Measurements from ENCODE around the gene CATSPER1.

DNA sequence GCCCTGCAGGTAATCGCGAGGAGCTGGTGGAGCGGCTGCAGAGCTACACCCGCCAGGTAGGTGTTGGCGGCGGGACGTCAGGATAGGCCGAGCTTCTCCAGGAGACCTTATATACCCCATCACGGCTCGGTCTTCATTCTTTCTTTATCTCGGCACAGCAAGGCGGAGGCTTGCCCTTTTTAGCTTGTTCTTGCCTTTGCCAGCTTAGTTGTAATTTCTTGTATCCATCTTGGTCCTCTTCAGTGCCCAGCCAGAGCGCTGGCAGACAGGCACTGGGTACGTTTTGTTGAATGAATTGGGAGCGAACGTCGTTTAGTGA, 26.3 kb upstream of the CATSPER1 start:
- TF ChIP-seq, protein P1, sequence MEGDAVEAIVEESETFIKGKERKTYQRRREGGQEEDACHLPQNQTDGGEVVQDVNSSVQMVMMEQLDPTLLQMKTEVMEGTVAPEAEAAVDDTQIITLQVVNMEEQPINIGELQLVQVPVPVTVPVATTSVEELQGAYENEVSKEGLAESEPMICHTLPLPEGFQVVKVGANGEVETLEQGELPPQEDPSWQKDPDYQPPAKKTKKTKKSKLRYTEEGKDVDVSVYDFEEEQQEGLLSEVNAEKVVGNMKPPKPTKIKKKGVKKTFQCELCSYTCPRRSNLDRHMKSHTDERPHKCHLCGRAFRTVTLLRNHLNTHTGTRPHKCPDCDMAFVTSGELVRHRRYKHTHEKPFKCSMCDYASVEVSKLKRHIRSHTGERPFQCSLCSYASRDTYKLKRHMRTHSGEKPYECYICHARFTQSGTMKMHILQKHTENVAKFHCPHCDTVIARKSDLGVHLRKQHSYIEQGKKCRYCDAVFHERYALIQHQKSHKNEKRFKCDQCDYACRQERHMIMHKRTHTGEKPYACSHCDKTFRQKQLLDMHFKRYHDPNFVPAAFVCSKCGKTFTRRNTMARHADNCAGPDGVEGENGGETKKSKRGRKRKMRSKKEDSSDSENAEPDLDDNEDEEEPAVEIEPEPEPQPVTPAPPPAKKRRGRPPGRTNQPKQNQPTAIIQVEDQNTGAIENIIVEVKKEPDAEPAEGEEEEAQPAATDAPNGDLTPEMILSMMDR (IDR thresholded peaks at IDR 0.05; ENCODE audit: low read depth, low read length) = no peak
- TF ChIP-seq EZH2phosphoT487 (IDR thresholded peaks at IDR 0.05; ENCODE audit: low read depth) = no peak
